HK-2 (cell line): ENCODE measurements around the gene SLC10A3.
"Not testable (repeated sequence)": the region's sequence is repeated elsewhere in the genome, so short reads cannot be mapped to it uniquely, and the experiment has no call there.

Experiments used
- DNase-seq: peaks from one replicate; pipeline ENCODE4 v3.0.0-alpha.2; 2018; ENCODE audit not compliant: unreplicated experiment

The SLC10A3 gene

DNA sequence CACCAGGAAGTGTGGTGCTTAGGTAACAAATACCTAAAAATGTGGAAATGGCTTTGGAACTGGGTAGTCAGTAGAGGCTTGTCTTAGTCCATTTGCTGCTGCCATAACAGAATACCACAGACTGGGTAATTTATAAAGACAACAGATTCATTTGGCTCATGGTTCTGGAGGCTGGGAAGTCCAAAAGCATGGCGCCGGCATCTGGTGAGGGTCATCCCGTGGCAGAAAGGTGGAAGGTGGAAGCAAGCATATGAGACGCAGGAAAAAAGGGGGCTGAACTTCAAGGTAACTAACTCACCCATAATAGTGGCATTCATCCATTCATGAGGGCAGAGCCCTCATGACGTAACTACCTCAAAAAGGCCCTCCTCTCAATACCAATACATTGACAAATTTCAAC is 19.0 kb upstream of the SLC10A3 start:
- no peak for DNase-seq

DNA sequence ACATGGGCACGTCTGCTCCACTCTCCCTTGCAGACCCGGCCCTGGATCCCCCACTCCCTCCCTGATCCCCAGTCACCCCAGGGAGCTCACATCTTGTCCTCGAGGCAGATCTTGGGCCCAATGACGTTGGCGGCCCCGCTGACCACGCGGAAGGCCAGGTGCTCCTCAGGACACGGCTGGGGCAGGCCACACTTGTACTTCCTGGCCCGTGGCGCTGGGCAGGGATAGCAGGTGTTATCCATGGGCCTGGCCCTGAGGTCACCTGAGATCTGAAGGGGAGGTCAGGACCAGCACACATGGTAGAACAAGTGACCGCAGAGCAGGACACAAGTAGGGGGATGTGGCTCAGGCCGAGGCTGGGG is 17.9 kb upstream of the SLC10A3 start:
- no peak for DNase-seq

DNA sequence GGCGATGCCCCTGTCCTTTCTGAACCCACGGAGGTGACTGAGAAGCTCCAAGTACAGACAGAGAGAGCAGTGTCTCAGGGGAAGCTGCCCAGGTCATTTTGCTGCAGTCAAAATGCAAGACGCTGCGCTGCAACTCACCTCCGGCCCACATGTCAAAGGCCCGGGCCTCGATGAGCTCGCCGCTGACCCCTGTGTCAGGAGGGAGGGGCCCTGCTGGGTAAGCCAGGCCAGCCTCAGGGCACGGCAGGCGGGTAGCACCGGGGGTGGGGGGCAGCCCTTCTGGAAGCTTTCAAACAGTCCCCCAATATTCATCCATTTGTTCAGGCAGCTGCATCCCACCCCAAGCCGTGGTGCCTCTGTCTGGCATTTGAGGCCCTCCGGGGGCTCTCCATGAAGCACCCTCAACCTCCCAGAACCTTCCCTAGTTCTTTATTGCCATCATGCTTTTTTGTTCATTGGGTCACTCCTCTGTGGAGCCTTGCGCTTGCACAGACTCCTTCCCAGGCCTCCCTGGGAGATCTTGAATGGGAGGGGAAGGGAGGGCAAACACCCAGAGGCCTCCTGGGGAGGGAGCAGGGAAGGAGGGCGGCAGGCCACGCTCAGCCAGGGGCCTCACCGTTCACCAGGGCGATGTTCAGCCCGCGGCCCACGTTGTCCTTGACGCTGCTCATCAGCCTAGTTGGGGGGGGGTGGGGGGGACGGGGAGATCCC is 17.4 kb upstream of the SLC10A3 start:
- no peak for DNase-seq

DNA sequence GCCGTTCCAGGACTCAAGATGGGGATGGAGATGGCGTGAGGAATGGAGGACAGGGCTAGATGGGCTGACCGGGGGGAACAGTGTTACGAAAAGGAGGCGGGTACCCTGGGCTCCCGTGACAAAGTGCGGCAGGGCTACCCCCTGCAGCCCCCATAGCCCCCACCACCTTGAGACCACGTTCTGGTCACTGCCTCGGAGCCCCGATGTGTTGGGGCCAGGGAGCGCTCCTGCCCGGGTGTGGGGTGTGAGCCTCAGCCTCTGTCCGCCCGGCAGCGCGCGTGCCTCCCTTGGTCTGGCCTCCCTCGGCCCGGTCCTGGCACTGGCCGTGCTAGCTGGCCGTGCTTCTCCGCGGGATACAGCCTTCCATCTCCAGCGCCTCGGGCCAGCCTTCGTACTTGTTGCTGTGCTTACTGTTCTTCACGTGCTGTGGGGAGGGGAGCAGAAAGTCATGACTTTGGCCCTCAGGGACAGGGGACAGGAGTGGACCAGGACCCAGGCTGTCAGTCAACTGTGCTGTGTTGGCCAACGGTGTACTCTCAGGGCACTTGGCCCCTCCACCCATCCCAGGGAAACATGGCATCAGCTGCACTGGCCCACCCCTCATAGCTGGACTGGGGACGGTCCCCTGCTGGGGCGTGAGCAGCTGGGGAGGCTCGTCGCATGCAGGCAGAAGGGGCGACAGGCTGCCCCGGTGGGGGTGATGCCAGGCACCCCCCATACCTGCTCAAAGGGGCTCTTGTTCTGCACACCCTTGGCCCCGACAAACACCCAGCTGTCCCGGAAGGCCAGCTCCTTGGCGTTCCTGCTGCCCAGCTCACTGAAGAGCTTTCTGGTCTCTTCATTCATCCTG is 16.3 kb upstream of the SLC10A3 start:
- DNase-seq = no peak

DNA sequence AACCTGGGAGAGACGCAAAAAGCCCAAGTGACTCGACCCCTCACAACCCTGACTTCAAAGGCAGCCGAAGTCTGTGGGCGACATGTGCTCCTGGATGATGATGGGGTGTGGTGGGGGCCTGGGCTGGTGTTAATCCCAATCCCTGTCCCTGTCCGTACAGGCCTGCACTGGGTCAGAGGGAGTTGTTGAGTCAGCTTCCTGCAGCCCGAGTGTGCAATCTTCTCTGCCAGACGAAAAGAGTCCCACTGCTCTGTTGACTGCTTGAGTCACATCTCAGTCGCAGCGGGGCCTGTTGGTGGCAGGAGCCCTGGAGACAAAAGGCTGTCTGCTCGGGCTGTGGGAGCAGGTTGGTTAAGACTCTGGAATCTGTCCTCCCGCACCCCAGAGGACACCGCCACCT is 15.3 kb upstream of the SLC10A3 start:
- DNase-seq = peak; percentile 57

DNA sequence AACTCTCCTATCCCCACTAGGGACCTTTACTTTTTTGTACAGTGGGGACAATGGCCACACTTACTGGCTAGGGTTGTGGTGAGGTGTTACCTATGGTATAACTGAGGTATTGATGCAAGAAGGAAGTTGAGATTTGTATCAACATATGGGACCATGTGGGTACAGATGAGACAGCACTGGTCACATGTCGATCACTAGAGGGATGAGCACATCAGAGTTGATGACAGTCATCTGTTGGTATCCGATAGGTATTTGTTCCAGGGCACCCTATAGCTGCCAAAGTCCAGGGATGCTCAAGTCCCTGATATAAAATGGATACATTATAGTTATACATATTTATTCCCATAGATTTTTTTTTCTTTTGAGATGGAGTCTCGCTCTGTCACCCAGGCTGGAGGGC is 12.6 kb upstream of the SLC10A3 start:
- DNase-seq = no peak

DNA sequence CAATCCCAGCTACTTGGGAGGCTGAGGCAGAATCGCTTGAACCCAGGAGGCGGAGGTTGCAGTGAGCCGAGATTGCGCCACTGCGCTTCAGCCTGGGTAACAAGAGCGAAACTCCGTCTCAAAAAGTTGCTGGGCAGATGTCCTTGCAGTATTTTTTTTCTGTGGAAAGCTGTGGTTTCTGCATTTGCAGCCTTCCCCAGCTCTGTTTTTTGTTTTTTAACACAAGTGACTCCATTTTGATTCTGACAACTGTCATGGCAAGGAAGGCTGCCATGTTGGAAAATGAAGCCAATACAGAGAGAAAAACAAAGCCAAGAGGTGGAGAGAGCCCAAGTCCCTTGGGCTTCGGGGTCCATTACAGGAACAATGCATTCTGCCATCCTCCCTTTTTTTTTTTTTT is 11.7 kb upstream of the SLC10A3 start:
- DNase-seq = no peak

DNA sequence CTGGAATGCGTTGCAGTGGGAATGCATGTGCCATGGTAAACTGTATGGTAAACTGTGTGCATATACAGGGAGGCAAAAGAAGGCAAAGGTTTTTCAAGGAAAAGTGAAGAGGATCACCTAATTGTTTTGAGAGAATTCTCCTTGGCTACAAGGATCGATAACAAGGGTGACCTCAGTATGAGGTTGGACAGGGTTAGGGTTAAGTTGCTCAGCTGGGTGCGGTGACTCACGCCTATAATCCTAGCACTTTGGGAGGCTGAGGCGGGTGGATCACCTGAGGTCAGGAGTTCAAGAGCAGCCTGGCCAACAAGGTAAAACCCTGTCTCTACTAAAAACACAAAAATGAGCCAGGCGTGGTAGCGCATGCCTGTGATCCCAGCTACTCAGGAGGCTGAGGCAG is 11.0 kb upstream of the SLC10A3 start:
- DNase-seq = not testable (repeated sequence)

DNA sequence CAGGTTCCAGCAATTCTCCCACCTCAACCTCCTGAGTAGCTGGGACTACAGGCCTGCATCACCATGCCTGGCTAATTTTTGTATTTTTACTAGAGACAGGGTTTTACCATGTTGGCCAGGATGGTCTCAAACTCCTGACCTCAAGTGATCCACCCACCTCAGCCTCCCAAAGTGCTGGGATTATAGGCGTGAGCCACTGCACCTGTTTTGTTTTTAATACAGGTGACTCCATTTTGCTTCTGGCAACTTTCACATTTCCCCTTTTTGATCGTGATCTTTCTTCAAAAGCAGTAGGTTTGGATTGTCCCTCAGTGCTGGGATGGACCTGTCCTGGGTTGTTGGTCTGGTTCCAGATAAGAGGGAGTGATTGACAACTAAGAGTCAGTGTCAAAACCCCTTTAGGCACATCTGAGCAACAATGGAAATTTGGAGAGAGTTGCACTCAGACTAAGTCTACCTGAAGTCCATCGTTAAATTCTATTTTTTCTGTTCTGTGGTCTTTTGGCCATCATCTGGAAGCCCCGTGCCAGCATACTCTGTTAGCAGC is 6.2 kb upstream of the SLC10A3 start:
- DNase-seq = not testable (repeated sequence)

DNA sequence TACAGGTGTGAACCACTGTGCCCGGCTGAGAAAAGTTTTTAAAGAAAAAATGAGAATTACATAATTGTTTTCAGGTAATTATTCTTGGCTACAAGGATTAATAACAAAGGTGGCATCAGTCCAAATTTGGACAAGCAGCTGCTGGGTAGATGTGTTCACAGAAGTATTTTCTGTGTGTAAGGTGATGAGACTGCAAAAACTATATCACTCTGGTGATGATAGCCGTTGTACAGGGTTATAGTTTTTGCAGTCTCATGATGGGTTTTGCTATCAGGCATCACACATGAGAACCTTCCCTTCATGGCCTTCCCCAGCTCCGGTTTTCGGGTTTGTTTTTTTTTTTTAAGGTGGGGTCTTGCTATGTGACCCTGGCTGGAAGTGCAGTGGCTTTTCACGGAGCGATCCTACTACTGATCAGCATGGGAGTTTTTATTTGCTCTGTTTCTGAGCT is 5.1 kb upstream of the SLC10A3 start:
- no peak for DNase-seq

DNA sequence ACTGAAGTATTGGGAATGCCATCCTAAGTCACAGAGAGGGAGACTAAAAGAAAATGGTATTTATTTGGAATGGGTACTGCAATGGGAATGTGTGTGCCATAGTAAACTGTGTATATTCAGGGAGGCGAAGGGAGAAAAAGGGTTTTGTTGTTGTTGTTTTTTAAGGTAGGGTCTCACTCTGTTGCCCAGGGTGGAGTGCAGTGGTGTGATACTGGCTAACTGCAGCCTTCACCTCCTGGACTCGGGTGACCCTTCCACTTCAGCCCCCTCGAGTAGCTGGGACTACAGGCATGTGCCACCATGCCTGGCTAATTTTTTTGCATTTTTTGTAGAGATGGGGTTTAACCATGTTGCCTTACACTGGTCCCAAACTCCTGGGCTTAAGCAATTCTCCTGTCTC is 4.3 kb upstream of the SLC10A3 start:
- DNase-seq = no peak

DNA sequence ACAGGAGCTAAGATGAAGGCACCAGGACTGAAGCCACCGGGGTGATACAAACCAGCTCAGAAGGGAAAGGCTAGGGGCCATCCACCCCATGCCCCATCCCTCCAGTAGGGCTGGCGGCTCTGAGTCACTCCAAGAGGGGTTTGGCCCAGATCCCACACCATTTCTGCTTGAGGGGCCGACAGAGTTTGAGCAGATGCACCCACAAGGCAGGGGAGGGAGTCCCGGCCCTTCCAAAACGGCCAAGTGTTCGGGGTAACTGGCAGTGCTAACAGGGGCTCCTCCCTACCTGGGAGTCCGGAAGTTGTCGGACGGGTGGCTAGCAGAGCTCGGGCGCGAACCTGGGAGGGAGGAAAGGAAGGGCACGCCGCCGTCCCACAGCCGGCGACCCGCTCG is 412 bp downstream of the SLC10A3 start:
- peak; percentile 58 for DNase-seq

DNA sequence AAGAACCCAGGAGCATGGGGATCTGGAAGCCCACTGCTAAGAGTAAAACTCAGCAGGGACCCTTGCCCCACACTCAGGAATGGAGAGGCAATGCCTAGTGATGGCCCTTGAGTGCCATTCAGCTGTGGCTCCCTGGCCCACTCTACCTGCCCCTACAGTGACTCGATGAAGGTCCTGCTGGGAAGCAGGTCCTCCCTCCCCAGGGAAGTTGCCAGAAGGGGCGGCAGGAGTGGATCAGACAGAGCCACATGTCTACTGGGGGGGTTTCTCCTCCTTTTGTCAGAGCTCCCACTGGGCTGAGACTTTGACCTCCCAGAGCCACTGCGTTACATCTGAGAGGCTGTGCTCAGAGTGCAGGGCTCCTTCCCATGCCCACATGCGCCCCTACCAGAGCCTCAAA is 1.2 kb downstream of the SLC10A3 start:
- no peak for DNase-seq

DNA sequence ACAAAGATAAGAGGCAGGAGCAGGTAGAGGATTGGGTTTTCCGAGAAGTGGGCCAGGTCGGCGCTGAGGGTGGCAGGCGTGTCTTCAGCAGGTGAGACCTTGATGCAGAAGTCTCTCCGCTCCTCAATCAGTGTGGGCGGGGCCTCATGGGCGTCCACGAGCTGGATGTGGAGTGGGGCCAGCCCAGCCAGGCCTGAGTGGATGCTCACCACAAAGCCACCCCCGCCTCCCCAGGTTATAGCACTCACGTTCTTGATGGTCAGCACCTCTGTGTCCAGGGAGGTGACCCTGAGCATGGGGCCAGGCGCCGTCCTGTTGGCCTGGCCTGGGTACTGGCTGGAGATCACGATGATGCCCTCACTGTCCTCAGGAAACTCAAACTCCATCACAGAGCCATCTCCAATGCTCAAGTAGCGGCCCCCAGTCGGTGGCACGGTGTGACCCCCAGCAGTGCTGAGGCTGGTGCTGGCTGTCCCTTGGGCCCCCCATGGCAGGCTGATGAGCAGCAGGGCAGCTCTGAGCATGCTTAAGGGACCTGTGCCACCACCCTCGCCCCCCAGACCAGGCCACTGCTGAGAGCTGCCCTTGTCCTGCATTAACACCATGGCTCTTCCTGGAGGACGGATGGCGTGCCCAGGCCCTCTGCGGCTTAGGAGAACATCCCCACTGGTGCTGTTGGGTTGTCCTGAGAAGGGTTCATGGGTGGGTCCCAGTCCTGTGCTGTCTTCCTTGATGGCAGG is 1.9 kb downstream of the SLC10A3 start:
- no peak for DNase-seq

DNA sequence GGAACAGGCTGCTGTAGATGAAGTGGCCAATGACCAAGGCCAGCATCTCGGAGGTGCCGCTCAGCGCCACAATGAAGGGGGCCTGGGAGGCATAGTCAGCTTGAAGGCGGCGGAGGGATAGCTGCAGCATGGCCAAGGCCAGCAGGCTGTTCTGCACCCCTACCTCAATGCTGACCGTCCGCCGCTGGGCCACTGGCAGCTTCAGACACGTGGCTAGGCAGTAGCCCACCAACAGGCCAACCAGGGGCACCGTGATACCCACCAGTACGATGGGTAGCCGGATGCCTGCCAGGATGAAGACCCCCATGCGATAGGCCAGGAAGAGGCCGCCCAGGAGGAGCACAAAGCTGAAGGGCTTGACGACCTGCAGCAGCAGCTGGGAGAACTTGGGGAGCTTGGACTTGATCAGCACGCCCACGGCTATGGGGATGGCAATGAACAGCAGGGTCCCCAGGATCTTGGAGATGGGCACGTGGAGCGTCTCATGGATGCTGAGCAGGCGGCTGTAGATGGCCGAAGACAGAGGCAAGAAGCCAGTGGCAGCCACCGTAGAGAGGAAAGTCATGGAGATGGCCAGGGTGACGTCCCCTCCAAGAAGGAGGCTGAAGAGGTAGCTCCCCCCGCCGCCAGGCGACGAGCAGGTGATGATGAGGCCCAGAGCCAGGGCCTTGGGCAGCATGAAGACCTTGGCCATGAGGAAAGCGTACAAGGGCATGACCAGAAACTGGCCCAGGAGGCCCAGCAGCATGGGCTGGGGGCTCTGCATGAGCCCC is 2.7 kb downstream of the SLC10A3 start:
- DNase-seq = no peak

DNA sequence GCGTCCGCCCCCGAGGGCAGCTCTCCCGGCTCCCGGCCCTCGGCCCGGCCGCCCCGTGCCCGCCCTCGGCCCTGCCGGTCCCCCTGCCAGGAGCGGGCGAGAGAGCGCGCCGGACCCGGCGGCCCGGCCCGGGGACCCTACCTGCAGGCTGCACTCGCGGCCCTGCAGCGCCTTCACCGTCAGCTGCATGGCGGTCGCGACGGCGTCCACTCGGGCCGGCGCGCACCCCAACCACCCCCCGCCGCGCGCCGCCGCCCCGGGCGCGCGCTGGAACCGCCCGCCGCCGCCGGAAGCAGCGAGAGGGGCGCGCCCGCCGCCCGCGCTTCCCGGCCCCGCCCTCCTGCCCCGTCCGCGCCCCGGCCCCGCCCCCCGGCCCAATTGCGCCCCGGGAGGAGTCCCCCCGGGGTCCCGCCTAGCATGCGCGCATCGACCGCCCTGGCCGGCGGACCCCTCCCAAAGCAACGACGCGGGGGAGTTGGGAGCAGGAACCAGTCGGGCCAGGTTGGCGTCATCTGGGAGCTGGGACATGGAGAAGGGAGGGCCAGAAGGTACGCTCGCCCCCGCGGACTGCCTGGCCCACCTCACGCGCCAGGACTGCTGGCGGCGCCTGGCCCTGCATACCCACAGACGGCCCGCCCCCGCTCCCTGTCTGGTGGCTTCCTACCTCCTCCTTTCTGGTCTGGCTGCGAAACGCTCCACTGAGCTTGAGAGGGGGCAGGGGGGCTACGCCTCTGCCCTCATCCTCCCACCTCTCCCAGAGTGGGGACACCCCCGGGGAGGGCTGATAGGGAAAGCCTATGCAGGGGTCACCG is 3.8 kb downstream of the SLC10A3 start, which contains the start of gene UBL4A:
Gene UBL4A (minus strand): TSS at position 220 of the 812 bp plus-strand sequence. CDS start 31 bp downstream, at position 189.
- DNase-seq = peak; percentile 80

DNA sequence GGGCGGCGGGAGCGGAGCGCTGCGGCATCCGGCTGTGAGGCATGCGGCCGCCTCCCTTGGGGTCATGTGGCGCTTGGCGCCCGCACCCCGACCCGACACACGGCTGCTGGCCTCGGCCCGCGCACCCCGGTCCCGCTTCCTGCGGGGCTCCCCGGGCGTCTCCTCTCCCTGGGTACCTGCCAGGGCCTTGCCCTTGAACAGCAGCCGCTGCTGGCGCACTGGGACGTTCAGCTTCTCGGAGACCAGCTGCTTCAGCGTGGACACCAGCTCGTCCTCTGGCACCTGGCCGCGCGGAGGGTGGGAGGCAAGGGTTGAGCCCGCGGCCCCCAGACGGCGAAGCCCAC is 4.4 kb downstream of the SLC10A3 start:
- DNase-seq = peak; percentile 37

DNA sequence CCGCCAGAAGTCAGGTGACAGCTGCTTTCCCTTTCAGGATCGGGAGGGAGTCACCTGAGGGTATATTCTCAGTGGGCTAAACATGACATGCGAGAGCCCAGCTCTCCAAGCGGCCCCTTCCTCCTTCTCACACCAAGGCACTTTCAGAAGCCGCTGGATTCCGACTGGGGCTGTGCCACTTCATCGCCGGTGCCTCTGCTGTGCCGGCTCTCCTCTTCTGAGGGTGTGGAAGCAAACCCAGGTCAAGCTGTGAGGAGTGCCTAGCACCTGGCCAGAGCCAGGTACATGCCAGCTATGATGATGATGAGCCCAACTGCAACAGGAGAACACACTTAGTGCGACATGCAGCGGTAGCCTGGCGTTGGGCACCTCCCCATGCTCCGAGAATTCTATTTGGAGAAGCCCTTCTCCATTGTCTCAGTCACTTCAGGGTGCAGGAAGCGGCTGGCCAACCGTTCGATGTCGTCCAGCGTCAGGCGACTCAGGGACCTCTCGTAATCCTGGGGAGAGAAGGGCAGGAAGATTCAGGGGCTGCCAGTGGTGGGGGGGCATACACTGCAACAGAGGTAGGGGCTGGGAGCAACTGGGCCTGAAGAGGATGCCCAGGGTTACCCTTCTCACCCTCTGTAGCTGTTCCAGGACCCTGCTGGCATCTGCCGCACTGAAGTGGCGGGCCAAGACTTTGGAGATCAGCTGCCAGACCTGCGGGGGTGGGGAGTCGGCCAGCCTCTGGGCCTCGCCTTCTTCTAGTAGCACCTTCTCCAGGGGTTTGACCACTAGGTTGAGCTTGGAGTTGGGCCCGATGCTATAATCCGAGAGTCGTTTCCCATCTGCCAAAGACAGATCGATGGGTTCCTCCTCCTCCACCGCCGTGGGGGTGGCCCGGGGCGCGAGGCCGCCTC is 5.0 kb downstream of the SLC10A3 start:
- no peak for DNase-seq
